Neural cell (in vitro differentiated cells): Measurements from ENCODE around the gene SLC29A3. TPM values are rescaled to one million over a fixed set of nuclear protein-coding genes. Genes with fewer than 3 reads are reported as not detected.

Source experiments
- H2AFZ ChIP-seq: fragments of 200-600, 300-800 bp; sonication (generic), shearing (Covaris generic); 2 replicates; pipeline ENCODE4 v1.6.0; 2014; ENCODE audit warnings: low read depth, mild to moderate bottlenecking, antibody characterized with exemption, low read length, moderate library complexity
- H3F3A ChIP-seq: fragments of 200-600 bp; shearing (Covaris generic); 2 replicates; pipeline ENCODE4 v1.6.1; 2016; ENCODE audit warnings: mild to moderate bottlenecking, moderate library complexity, mixed read lengths, antibody characterized with exemption, low read length; ENCODE audit not compliant: insufficient read depth, poor library complexity, severe bottlenecking
- H3K27ac ChIP-seq: fragments of 200-600, 300-800 bp; sonication (generic), shearing (Covaris generic); 2 replicates; pipeline ENCODE4 v1.5.1; 2014; ENCODE audit warnings: mild to moderate bottlenecking, low read length, moderate library complexity
- H3K27me3 ChIP-seq: fragments of 300-800, 200-600 bp; sonication (generic), shearing (Covaris generic); 2 replicates; pipeline ENCODE4 v1.6.0; 2014; ENCODE audit warnings: mild to moderate bottlenecking, low read depth, low read length, moderate library complexity; ENCODE audit not compliant: insufficient read depth
- H3K36me3 ChIP-seq: fragments of 300-800, 200-600 bp; sonication (generic), shearing (Covaris generic); 2 replicates; pipeline ENCODE4 v1.5.1; 2014; ENCODE audit warnings: mild to moderate bottlenecking, antibody characterized with exemption, low read length, moderate library complexity; ENCODE audit not compliant: insufficient read depth
- H3K4me2 ChIP-seq: fragments of 300-800, 200-600 bp; sonication (generic), shearing (Covaris generic); 2 replicates; pipeline ENCODE4 v1.6.0; 2014; ENCODE audit warnings: mild to moderate bottlenecking, low read length
- H3K4me3 ChIP-seq: fragments of 300-800, 200-600 bp; sonication (generic), shearing (Covaris generic); 2 replicates; pipeline ENCODE4 v1.5.1; 2014; ENCODE audit warnings: mild to moderate bottlenecking, low read length, moderate library complexity
- H3K79me2 ChIP-seq: fragments of 200-600 bp; shearing (Covaris generic); replicated peaks from 2 replicates; pipeline ENCODE4 v1.6.0; 2014; ENCODE audit warnings: mild to moderate bottlenecking, low read length, moderate library complexity; ENCODE audit not compliant: insufficient read depth
- H3K9ac ChIP-seq: fragments of 300-800, 200-600 bp; sonication (generic), shearing (Covaris generic); 2 replicates; pipeline ENCODE4 v1.6.1; 2016; ENCODE audit warnings: mild to moderate bottlenecking, low read length, mixed read lengths
- H3K9me2 ChIP-seq: fragments of 200-600 bp; shearing (Covaris generic); 2 replicates; pipeline ENCODE4 v1.6.1; 2016; ENCODE audit warnings: mild to moderate bottlenecking, low read length, mixed read lengths; ENCODE audit not compliant: insufficient read depth
- H3K9me3 ChIP-seq: fragments of 200-600, 300-800 bp; sonication (generic), shearing (Covaris generic); 2 replicates; pipeline ENCODE4 v1.6.1; 2016; ENCODE audit warnings: mild to moderate bottlenecking, mixed run types, low read length, moderate library complexity, mixed read lengths
- H4K20me1 ChIP-seq: fragments of 200-600 bp; shearing (Covaris generic); 2 replicates; pipeline ENCODE4 v1.6.1; 2016; ENCODE audit warnings: mild to moderate bottlenecking, mixed run types; ENCODE audit not compliant: insufficient read depth
- CTCF ChIP-seq: fragments of 450-650 bp; IDR thresholded peaks from 2 replicates; pipeline ENCODE4 v1.5.1; 2014; ENCODE audit warnings: antibody characterized with exemption, mild to moderate bottlenecking, moderate library complexity; ENCODE audit not compliant: poor library complexity, severe bottlenecking
- EP300 ChIP-seq: fragments of 450-650 bp; conservative IDR thresholded peaks from 2 replicates; pipeline ENCODE4 v1.6.1; 2014; ENCODE audit warnings: antibody characterized with exemption, mild to moderate bottlenecking, moderate library complexity; ENCODE audit not compliant: poor library complexity, severe bottlenecking
- EZH2 ChIP-seq: fragments of 200-600, 300-800 bp; shearing (Covaris generic), sonication (generic); IDR thresholded peaks from 2 replicates; pipeline ENCODE4 v1.6.1; 2014; ENCODE audit warnings: antibody characterized with exemption, low read length, borderline replicate concordance, mild to moderate bottlenecking; ENCODE audit not compliant: insufficient read depth, poor library complexity, severe bottlenecking
- MXI1 ChIP-seq: fragments of 450-650 bp; conservative IDR thresholded peaks from 2 replicates; pipeline ENCODE4 v1.6.1; 2014; ENCODE audit warnings: antibody characterized with exemption, mild to moderate bottlenecking; ENCODE audit not compliant: poor library complexity, severe bottlenecking
- POLR2AphosphoS5 ChIP-seq: IDR thresholded peaks from 2 replicates; pipeline ENCODE4 v1.6.1; 2012
- RAD21 ChIP-seq: fragments of 450-650 bp; conservative IDR thresholded peaks from 2 replicates; pipeline ENCODE4 v1.6.1; 2014; ENCODE audit warnings: antibody characterized with exemption, mild to moderate bottlenecking, moderate library complexity
- SMC3 ChIP-seq: fragments of 450-650 bp; conservative IDR thresholded peaks from 2 replicates; pipeline ENCODE4 v1.6.1; 2014; ENCODE audit warnings: antibody characterized with exemption, mild to moderate bottlenecking, moderate library complexity; ENCODE audit not compliant: poor library complexity
- TAF1 ChIP-seq: IDR thresholded peaks from 2 replicates; pipeline ENCODE4 v1.6.1; 2012; ENCODE audit warnings: low read depth
- polyA plus RNA-seq: library from polyadenylated mRNA; depleted of rRNA; stranded (reverse); fragments of >200 nt; gene quantifications from 2 replicates; pipeline ENCODE4 v1.2.3, GENCODE V29; 2014
- TF ChIP-seq, protein P1 (sequence below): IDR thresholded peaks from 2 replicates; pipeline ENCODE4 v1.6.1; 2012; ENCODE audit warnings: borderline replicate concordance

SLC29A3 gene
- polyA plus RNA-seq, 1 donor from 2014 or later, result 2.3 TPM

- H2AFZ ChIP-seq, result no peak overlapping the region
- no peaks in the 10 kb centered on the region for H3K27me3 ChIP-seq
- H4K20me1 ChIP-seq, result no peaks in the 10 kb centered on the region
- H3K9me3 ChIP-seq, result no peaks in the 10 kb centered on the region
- no peak overlapping the region for H3K4me2 ChIP-seq
- H3K9me2 ChIP-seq, result no peaks in the 10 kb centered on the region
- no peaks in the 10 kb centered on the region for H3K79me2 ChIP-seq
- H3K27ac ChIP-seq, result no peak overlapping the region
- H3K36me3 ChIP-seq, result no peaks in the 10 kb centered on the region
- TF ChIP-seq RAD21, result no peak
- no peak for TF ChIP-seq MXI1
- no peak overlapping the region for H3K4me3 ChIP-seq
- H3K9ac ChIP-seq, result no peak overlapping the region
- H3F3A ChIP-seq, result no peaks in the 10 kb centered on the region
These were observed 2.8 kb upstream of the SLC29A3 start for GRCh38 chr10:71316056-71316785.

DNA sequence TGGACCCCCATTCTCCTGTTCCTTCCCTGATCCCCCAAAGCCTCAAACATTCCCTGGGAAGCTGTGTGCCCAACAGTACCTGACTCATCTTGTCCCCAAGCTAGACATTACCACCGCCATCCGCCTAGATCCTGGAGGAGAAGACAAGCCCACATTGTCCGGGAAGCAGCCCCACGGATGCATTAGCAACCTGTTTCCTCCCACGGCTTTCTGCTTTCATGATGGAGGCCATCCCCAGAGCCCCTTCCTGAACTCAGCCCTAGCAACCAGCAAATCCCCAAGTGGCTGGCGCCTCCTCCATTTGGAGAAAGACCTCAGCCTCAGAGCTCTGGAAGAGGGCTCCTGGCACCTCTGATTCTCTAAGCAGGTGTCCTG lies 2.3 kb upstream of the SLC29A3 start:
- H4K20me1 ChIP-seq, result no peaks in the 10 kb centered on the region
- no peaks in the 10 kb centered on the region for H3K27me3 ChIP-seq
- no peaks in the 10 kb centered on the region for H3K79me2 ChIP-seq
- no peaks in the 10 kb centered on the region for H3K36me3 ChIP-seq
- TF ChIP-seq POLR2AphosphoS5 (no peak), EZH2 (no peak), MXI1 (no peak), RAD21 (no peak), CTCF (no peak), EP300 (no peak), TAF1 (no peak), SMC3 (no peak)
- TF ChIP-seq, protein P1, sequence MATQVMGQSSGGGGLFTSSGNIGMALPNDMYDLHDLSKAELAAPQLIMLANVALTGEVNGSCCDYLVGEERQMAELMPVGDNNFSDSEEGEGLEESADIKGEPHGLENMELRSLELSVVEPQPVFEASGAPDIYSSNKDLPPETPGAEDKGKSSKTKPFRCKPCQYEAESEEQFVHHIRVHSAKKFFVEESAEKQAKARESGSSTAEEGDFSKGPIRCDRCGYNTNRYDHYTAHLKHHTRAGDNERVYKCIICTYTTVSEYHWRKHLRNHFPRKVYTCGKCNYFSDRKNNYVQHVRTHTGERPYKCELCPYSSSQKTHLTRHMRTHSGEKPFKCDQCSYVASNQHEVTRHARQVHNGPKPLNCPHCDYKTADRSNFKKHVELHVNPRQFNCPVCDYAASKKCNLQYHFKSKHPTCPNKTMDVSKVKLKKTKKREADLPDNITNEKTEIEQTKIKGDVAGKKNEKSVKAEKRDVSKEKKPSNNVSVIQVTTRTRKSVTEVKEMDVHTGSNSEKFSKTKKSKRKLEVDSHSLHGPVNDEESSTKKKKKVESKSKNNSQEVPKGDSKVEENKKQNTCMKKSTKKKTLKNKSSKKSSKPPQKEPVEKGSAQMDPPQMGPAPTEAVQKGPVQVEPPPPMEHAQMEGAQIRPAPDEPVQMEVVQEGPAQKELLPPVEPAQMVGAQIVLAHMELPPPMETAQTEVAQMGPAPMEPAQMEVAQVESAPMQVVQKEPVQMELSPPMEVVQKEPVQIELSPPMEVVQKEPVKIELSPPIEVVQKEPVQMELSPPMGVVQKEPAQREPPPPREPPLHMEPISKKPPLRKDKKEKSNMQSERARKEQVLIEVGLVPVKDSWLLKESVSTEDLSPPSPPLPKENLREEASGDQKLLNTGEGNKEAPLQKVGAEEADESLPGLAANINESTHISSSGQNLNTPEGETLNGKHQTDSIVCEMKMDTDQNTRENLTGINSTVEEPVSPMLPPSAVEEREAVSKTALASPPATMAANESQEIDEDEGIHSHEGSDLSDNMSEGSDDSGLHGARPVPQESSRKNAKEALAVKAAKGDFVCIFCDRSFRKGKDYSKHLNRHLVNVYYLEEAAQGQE, result no peak
- no peak overlapping the region for H3K9ac ChIP-seq
- no peak overlapping the region for H3K27ac ChIP-seq
- no peaks in the 10 kb centered on the region for H3F3A ChIP-seq
- no peaks in the 10 kb centered on the region for H3K9me2 ChIP-seq
- H2AFZ ChIP-seq, result no peak overlapping the region
- H3K9me3 ChIP-seq, result no peaks in the 10 kb centered on the region
- H3K4me2 ChIP-seq, result no peak overlapping the region
- no peak overlapping the region for H3K4me3 ChIP-seq
